HG03095 (cell line): ENCODE data around the gene IFITM1.
A peak's percentile ranks its signal among the peaks of the same experiment; 100 is the strongest.
"Not testable (repeated sequence)": the region's sequence is repeated elsewhere in the genome, so short reads cannot be mapped to it uniquely, and the experiment has no call there.

Source experiments
- ATAC-seq: cut with Tn5 transposase; IDR thresholded peaks from one replicate; pipeline ENCODE4 v1.9.1; 2021; ENCODE audit warnings: moderate library complexity; ENCODE audit not compliant: unreplicated experiment

Gene IFITM1

GRCh38 chr11:308740-309665, 4.8 kb upstream of the IFITM1 start:
- ATAC-seq: not testable (repeated sequence)

DNA sequence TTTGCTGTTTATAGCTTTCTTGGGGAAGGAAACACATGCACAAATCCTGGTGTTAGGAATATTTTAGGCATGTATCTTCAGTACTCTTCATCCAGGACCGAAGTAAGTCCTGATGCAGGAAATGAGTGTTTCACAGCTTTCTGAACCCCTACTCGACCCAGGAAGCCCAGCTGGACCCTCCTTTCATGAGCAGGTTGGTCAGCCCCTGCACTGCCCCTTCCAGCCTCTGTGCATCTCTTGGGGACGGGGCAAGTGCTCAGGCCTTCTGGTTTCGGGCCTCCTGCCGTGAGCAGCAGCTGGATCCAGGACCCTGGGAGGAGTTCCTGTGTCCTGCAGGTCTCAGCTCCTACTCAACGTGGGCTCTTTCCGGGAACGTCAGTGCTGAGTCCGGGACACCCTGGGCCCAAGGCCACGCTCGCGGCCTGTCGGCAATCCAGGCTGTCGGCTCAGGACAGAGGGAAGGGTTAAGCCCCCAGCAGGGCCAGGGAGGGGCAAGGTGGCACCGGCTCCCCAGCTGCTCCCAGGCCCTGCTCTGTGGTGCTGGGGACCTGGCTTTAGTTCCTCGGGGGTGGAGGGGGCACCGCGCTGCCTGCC, 3.8 kb upstream of the IFITM1 start:
- not testable (repeated sequence) for ATAC-seq

DNA sequence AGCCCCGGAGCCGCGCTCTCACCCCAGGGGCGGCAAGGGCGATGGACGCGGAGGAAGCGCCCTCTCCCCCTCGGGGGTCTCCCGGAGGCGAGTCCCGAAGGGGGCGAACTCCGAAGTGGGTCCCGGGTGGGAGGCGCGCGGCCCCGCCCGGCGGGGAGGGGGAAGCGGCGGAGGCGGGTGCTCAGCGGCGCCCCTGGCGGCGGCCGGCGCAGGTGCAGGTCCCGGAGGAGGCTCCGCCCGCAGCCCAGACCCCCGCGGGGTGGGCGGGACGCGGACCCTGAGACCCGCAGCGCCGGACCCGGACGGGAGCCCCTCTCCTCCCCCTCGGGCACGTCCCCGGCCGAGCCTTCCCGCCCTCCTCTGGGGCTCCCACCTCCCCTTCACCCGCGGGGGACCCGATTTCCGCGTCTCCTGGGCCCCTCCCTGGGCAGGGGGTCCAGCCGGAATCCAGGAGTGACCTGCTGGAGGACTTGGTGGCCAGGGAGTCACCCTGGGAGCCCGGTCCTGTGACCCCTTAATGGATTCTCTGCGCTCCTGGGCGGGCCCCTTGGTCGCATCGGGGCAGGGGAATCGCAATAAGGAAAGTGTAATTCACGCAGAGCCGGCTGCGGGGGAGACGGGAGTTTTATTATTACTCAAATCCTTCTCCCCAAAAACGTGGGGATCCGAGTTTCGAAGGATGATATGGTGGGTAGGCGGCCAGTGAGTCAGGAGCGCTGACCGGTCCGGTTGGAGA, 2.7 kb upstream of the IFITM1 start:
- ATAC-seq: peak; percentile 33

GRCh38 chr11:312092-312816, 1.6 kb upstream of the IFITM1 start:
- ATAC-seq: no peak

- no peak for ATAC-seq
These were observed 495 bp upstream of the IFITM1 start for GRCh38 chr11:313304-313786.

DNA sequence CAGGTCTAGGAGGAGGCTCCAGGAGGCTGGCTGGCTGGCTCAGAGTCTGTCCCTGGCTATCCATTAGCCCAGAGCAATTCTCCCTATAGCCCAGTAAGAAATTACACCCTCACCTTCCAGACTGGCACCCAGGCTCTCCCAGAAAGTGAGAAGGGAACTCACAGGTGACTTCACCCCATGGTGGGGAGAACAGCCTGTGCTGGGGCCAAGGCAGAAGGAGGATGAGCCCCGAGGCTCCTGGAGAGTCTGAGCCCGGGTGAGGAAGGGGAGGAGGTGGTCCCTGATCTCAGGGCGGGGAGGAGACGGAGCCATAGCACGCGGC, 675 bp downstream of the IFITM1 start:
- ATAC-seq: not testable (repeated sequence)

- no peak for ATAC-seq
These were observed 1.2 kb downstream of the IFITM1 start for GRCh38 chr11:315051-315481.

DNA sequence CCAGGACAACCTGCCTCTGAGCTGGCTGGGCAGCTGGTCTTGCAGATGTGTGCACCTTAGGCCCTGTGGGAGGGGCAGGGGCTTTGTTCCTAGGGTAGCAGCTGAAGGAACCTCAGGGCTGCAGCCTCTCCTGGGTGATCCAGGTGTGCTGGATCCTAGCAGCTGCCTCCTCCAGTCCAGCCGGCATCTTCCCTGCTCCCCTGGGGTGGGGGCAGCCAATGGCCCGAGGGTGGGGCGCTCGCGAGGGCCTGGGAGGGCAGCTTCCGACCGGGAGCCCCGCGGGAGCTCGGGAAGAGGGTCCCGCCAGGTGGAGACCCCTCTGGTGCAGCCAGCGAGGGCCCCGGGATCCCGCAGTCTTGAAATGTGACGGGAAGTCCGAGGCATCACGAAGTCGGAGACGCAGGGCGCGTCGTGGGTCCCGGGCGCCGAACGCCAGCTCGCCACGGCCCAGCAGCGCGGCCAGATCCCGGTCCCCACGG, 1.7 kb downstream of the IFITM1 start:
- no peak for ATAC-seq

DNA sequence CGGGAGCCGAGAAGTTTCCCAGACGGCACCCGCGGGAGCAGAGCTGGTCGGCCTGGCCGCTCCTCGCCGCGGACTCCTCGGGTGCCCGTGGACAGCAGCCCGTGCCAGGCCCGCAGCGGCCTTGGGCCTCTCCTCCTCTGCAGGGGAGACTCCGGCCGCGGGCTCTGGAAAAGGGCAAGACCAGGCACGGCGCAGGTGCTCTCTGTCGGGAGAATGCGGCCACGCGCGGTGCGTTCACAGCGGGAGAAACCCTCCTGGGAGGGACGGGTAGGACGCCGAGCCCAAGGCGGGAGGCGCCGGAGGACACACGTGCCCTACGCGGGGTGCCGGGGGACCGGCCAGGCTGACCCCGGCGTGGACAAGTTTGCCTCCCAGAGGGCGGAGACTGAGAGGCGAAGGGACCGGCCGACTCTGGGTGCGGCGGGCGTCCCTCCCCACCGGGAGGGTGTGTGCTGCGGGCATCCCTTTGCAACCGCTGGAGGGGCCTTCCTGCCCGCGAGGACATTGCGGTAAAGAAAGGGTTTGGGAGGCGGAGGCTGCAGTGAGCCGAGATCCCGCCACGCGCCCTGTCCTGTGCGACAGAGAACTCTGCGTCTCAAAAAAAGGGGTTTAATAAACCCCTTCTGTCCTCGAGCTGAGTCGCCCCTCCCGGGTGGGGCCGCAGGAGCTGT, 2.3 kb downstream of the IFITM1 start:
- ATAC-seq: no peak

DNA sequence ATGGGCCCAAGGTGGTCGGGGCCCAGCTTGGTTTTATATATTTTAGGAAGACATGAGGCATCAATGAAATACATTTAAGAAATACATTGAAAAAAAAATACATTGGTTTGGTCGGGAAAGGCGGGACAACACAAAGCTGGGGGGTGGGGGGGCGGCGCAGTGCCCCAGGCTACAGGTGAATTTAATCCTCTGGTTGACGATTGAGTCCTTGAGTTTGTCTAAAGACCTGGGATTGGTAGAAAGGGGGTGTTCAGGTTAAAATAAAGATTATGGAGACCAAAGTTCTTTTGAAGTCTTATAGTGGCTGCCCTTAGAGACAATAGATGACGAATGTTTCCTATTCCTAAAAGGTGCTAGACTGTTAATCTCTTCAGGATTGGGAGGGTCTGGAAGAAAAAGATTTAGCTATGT, 3.1 kb downstream of the IFITM1 start:
- ATAC-seq: no peak

- ATAC-seq: not testable (repeated sequence)
These were observed 4.0 kb downstream of the IFITM1 start for GRCh38 chr11:317668-318404.

DNA sequence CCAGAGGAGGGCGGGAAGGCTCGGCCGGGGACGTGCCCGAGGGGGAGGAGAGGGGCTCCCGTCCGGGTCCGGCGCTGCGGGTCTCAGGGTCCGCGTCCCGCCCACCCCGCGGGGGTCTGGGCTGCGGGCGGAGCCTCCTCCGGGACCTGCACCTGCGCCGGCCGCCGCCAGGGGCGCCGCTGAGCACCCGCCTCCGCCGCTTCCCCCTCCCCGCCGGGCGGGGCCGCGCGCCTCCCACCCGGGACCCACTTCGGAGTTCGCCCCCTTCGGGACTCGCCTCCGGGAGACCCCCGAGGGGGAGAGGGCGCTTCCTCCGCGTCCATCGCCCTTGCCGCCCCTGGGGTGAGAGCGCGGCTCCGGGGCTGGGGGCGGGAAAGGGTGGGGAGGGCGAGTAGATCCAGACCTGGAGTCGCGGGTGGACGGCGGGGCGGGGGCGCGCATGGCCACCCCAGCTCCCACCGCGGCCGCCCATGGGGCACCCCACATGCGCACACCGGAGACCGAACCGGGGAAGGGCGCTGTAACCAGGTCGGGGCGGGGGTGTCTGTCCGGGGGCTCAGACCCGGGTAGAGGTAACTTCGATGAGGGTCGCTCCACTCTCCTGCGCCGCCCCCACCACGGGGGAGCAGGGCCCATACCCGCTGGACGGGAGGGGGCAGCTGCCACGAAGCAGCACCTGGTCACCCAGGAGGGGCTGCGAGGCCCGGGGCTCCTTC, 4.7 kb downstream of the IFITM1 start:
- not testable (repeated sequence) for ATAC-seq

DNA sequence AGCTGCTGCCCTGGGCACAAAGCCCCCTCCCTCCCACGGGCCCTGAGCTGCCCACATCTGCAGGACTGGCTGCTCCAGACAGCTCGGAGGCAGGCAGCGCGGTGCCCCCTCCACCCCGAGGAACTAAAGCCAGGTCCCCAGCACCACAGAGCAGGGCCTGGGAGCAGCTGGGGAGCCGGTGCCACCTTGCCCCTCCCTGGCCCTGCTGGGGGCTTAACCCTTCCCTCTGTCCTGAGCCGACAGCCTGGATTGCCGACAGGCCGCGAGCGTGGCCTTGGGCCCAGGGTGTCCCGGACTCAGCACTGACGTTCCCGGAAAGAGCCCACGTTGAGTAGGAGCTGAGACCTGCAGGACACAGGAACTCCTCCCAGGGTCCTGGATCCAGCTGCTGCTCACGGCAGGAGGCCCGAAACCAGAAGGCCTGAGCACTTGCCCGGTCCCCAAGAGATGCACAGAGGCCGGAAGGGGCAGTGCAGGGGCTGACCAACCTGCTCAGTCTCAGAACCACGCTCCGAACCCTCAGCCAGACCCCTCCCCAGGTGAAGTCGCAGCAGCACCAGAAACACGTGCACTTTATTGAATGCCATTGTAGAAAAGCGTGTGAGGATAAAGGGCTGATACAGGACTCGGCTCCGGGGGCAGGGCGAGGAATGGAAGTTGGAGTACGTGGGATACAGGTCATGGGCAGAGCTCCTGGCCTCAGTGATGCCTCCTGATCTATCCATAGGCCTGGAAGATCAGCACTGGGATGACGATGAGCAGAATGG, 5.5 kb downstream of the IFITM1 start:
- ATAC-seq: not testable (repeated sequence)

- not testable (repeated sequence) for ATAC-seq
These were observed 6.0 kb downstream of the IFITM1 start for GRCh38 chr11:319888-320273.

DNA sequence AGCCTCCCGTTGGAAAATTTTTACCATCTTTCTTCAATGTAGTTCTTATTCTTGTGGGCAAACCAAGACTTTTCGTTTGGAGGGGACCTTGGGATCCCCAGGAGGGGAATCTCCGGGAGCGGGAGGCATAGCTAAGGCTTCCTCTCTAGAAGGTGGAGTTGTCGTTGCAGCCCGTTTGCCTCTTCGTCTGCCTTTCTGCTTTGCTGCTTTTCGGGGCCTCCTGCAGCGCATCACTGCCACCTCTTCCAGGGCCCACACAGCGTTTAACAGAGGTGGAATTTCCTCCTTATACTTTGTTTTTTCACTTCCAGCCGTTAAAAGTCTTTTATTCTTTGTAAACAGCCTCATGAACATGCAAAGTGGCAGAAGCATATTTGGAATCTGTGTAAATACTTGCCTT, 10.3 kb downstream of the IFITM1 start:
- no peak for ATAC-seq

DNA sequence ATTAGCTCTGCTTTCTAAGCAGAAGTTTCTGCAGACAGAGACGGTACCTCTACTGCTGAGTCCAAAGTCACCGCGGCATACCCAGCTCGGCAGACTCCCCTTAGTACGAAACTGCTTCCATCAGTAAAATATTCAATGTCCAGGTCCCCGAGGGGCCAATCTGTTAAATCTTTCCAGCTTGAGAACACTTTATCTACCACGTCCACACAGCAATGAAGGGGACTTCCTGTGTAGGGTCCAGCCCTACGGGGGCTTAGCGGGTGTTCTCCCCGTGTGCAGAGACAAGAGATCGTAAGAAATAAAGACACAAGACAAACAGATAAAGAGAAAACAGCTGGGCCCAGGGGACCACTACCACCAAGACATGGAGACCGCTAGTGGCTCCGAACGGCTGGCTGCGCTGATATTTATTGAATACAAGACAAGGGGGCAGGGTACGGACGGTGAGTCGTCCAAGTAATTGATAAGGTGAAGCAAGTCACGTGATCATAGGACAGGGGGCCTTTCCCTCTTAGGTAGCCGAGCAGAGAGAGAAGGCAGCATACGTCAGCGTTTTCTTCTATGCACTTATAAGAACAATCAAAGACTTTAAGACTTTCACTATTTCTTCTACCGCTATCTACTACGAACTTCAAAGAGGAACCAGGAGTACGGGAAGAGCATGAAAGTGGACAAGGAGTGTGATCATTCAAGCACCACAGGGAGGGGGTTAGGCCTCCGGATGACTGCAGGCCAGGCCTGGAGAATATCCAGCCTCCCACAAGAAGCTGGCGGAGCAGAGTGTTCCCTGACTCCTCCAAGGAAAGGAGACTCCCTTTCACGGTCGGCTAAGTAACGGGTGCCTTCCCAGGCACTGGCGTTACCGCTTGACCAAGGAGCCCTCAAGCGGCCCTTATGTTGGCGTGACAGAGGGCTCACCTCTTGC, 11.0 kb downstream of the IFITM1 start:
- not testable (repeated sequence) for ATAC-seq
